ENCODE data around the gene SYT5. TPM values are rescaled to one million over a fixed set of nuclear protein-coding genes. Genes with fewer than 3 reads are reported as not detected.

The SYT5 gene
- total and polyA plus RNA-seq, 2 donors (not counting 1 experiment from before 2014, with no cell fraction given): 0.27 to 0.94 TPM

DNA sequence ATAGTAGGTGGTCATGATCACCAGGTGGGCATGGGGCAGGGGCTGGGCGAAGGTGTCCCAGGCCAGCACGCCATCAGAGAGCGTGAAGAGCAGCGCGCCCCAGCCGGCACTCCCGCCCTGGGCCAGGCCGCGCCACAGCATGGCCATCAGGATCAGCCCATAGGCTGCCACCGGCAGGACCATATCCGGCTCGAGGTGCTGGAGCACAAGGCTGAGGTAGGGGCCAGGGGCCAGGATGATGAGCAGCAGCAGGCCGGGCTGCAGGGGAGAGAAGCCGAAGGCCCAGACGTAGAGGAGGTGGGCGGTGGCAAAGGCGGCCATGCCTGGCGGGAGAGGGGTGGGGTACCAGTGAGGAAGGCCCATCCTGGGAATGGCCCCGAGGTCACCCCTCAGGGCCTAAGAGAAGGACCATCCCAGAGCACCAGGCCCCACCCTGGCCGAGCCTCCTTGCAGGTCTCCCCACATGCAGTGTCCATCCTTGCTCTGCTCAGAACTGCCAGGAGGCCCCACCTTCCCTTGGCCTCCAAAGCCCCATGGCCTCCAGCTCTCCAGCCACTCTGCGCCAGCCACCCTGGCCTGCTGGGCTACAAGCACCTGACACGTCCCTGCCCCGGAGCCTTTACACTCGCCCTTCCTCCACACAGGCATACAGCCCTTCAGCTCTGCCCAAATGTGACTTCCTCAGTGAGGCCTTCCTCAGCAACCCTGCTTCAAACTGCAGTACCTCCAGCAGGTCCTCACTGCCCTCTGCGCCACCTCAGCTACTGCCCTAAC, 47.3 kb upstream of the SYT5 start:
- POLR2A ChIA-PET: no interaction called here

More for the DNA sequence above, 47.3 kb upstream of the SYT5 start:
- intact Hi-C loops (cut with micrococcal nuclease): no loop called here
- Histone ChIP-seq H3K4me3 (ENCODE audit: control extremely low read depth in 1 of 5, extremely low read depth in 1 of 5, insufficient read depth in 1 of 5, low read depth in 2 of 5, low read length in 4 of 5) (no peak overlapping the region), H3K36me3 (replicated peaks in 1 of 2; ENCODE audit: control extremely low read depth in 1 of 2, control insufficient read depth in 1 of 2, extremely low read depth in 1 of 2, insufficient read depth in 2 of 2, low read length in 1 of 2) (peaks cover 0 to 62% of the 10 kb centered on the region in 2 experiments), H3K9ac (ENCODE audit: low read length) (no peak overlapping the region), H3K4me1 (ENCODE audit: control insufficient read depth in 2 of 2, insufficient read depth in 2 of 2, low read length in 2 of 2) (no peaks in the 10 kb centered on the region), H4K20me1 (ENCODE audit: control insufficient read depth, insufficient read depth, low read length, poor library complexity, severe bottlenecking) (peaks cover 63% of the 10 kb centered on the region), H3K9me3 (ENCODE audit: control extremely low read depth in 1 of 3, control insufficient read depth in 2 of 3, insufficient read depth in 1 of 3, low read length in 2 of 3) (no peaks in the 10 kb centered on the region), H3K27me3 (replicated peaks in 1 of 4; ENCODE audit: control extremely low read depth in 1 of 4, control insufficient read depth in 3 of 4, insufficient read depth in 4 of 4, low read length in 3 of 4) (no peaks in the 10 kb centered on the region), H2AFZ (ENCODE audit: insufficient read depth, low read depth, low read length, poor library complexity, severe bottlenecking) (no peak overlapping the region), H3K4me2 (replicated peaks; ENCODE audit: low read depth, low read length, poor library complexity, severe bottlenecking) (no peak overlapping the region), H3K27ac (ENCODE audit: low read length in 2 of 2) (no peak overlapping the region), H3K79me2 (ENCODE audit: control insufficient read depth, insufficient read depth, low read length) (peaks cover under 1% of the 10 kb centered on the region)
- Mint-ChIP-seq H3K9me3 (ENCODE audit: insufficient read depth) (no peaks in the 10 kb centered on the region), H3K27me3 (no peaks in the 10 kb centered on the region), H3K4me1 (peaks cover 3% of the 10 kb centered on the region), H3K4me3 (no peak overlapping the region), H3K27ac (no peak overlapping the region)
- 93% methylated on average over 25 of the region's 25 CpGs for WGBS (ENCODE audit: insufficient coverage)
- ATAC-seq (ENCODE audit: low read depth) (no peak), DNase-seq (no peak)
- TF ChIP-seq CTCF (IDR thresholded peaks at IDR 0.05) (no peak), EZH2 (IDR thresholded peaks at IDR 0.05; ENCODE audit: borderline replicate concordance, insufficient read depth, low read depth, low read length, poor library complexity, severe bottlenecking) (no peak)
- CTCF ChIA-PET: no interaction called here

All from B cell (primary cell).